HepG2 (cell line): Measurements from ENCODE around the gene TEAD3. TPM values are rescaled to one million over a fixed set of nuclear protein-coding genes. Genes with fewer than 3 reads are reported as not detected.

Experiments
- ATAC-seq: fragments of 200-7000 bp; cut with Tn5 transposase; 3 replicates; pipeline ENCODE4 v1.9.1; 2020; ENCODE audit warnings: mild to moderate bottlenecking, moderate library complexity
- BruUV-seq: library from RNA; stranded (reverse); fragments of 400-500 nt; replicated peaks from 2 replicates; lab custom pipeline; 2021; lab: Mats Ljungman, UMichigan
- CTCF ChIA-PET: fragments of 300-600 bp; formaldehyde crosslinking; extraction: SDS; loops from one replicate; lab custom pipeline; 2021; ENCODE audit warnings: low total read pairs, inconsistent platforms, low intra/inter-chr PET ratio; lab: Yijun Ruan, JAX
- POLR2A ChIA-PET: fragments of 350-600 bp; sonication (Branson Sonifier 250); formaldehyde crosslinking; loops from one replicate; lab custom pipeline; 2020; ENCODE audit warnings: antibody characterized with exemption, inconsistent platforms; lab: Yijun Ruan, JAX
- DNase-seq: peaks from one replicate; pipeline ENCODE4 v3.0.0-alpha.2; 2015; ENCODE audit warnings: low spot score
- FAIRE-seq: peaks from 3 replicates; lab custom pipeline; 2011; peaks lifted over from hg19 to GRCh38; lab: Jason Lieb, UNC
- H2AFZ ChIP-seq: one replicate; pipeline ENCODE4 v1.6.1; 2011; ENCODE audit warnings: low read length, inconsistent platforms
- H3K27ac ChIP-seq: fragments of 300-600 bp; 3 replicates; pipeline ENCODE4 v1.8.0; 2011; ENCODE audit warnings: mixed run types, mild to moderate bottlenecking, mixed read lengths, low read length, inconsistent platforms; ENCODE audit not compliant: insufficient read depth; ENCODE audit errors: extremely low read length
- H3K27me3 ChIP-seq, 2 experiments: fragments of 200-600 bp in 1 of 2; 2 replicates in 1 of 2; 3 replicates in 1 of 2; pipeline versions ENCODE4 v1.6.0 to v1.8.0; 2011; ENCODE audit warnings: low read length in 2 of 2, mild to moderate bottlenecking in 2 of 2, moderate library complexity in 2 of 2, inconsistent platforms in 1 of 2; ENCODE audit not compliant: insufficient read depth in 2 of 2, control insufficient read depth in 1 of 2
- H3K36me3 ChIP-seq, 2 experiments: fragments of 200-600 bp in 1 of 2; replicated peaks in 1 of 2; 2 replicates in 1 of 2; 3 replicates in 1 of 2; pipeline versions ENCODE4 v1.5.1 to v1.8.0; 2011; ENCODE audit warnings: low read length in 2 of 2, inconsistent platforms in 1 of 2; ENCODE audit not compliant: insufficient read depth in 2 of 2, control insufficient read depth in 1 of 2
- H3K4me1 ChIP-seq: 2 replicates; pipeline ENCODE4 v1.5.1; 2012; ENCODE audit warnings: low read length, inconsistent platforms; ENCODE audit not compliant: insufficient read depth
- H3K4me2 ChIP-seq: 2 replicates; pipeline ENCODE4 v1.6.0; 2011; ENCODE audit warnings: low read depth, low read length, inconsistent platforms
- H3K4me3 ChIP-seq, 3 experiments: fragments of 200-600 bp in 1 of 3; sonication (generic), shearing (Covaris generic) in 1 of 3; replicated peaks in 1 of 3; 2 replicates each; pipeline ENCODE4 v1.5.1; 2011 to 2016; ENCODE audit warnings: low read length in 3 of 3, inconsistent platforms in 2 of 3, low read depth in 2 of 3, mild to moderate bottlenecking in 2 of 3, control low read depth in 1 of 3, mixed read lengths in 1 of 3; ENCODE audit not compliant: insufficient read depth in 1 of 3
- H3K79me2 ChIP-seq: one replicate; pipeline ENCODE4 v1.6.1; 2011; ENCODE audit warnings: low read length, inconsistent platforms; ENCODE audit not compliant: insufficient read depth
- H3K9ac ChIP-seq: 2 replicates; pipeline ENCODE4 v1.6.0; 2011; ENCODE audit warnings: mild to moderate bottlenecking, low read depth, low read length, inconsistent platforms; ENCODE audit not compliant: insufficient read depth
- H3K9me3 ChIP-seq: 2 replicates; pipeline ENCODE4 v1.5.1; 2012; ENCODE audit warnings: mild to moderate bottlenecking, low read length
- H4K20me1 ChIP-seq: 2 replicates; pipeline ENCODE4 v1.6.0; 2011; ENCODE audit warnings: inconsistent platforms, mild to moderate bottlenecking, low read length, moderate library complexity; ENCODE audit not compliant: insufficient read depth
- GATAD2A ChIP-seq: IDR thresholded peaks from 2 replicates; pipeline ENCODE4 v1.6.1; 2016
- HDAC2 ChIP-seq: sonication (generic); formaldehyde crosslinking; IDR thresholded peaks from 2 replicates; pipeline ENCODE4 v1.4.0; 2020; ENCODE audit warnings: missing genetic modification reagents
- IRF2 ChIP-seq: IDR thresholded peaks from 2 replicates; pipeline ENCODE4 v1.6.1; 2018; ENCODE audit warnings: missing genetic modification reagents, missing compliant biosample characterization
- JARID2 ChIP-seq: sonication (generic); formaldehyde crosslinking; IDR thresholded peaks from 2 replicates; pipeline ENCODE4 v1.8.1; 2023; ENCODE audit warnings: missing genetic modification reagents, inconsistent platforms; ENCODE audit not compliant: insufficient replicate concordance
- MED1 ChIP-seq: sonication (generic); formaldehyde crosslinking; IDR thresholded peaks from 2 replicates; pipeline ENCODE4 v1.4.0; 2020; ENCODE audit warnings: missing genetic modification reagents
- MIXL1 ChIP-seq: IDR thresholded peaks from 2 replicates; pipeline ENCODE4 v1.6.1; 2016
- RXRB ChIP-seq: IDR thresholded peaks from 2 replicates; pipeline ENCODE4 v1.6.1; 2016; ENCODE audit warnings: borderline replicate concordance, missing genetic modification reagents, missing compliant biosample characterization
- SOX5 ChIP-seq: IDR thresholded peaks from 2 replicates; pipeline ENCODE4 v1.6.1; 2016; ENCODE audit warnings: borderline replicate concordance
- ZFP62 ChIP-seq: sonication (generic); formaldehyde crosslinking; IDR thresholded peaks from 2 replicates; pipeline ENCODE4 v1.4.0; 2020; ENCODE audit warnings: missing genetic modification reagents
- ZMYM2 ChIP-seq: sonication (generic); formaldehyde crosslinking; IDR thresholded peaks from 2 replicates; pipeline ENCODE4 v1.8.0; 2022; ENCODE audit warnings: mild to moderate bottlenecking, missing genetic modification reagents
- ZNF292 ChIP-seq: sonication (generic); formaldehyde crosslinking; IDR thresholded peaks from 2 replicates; pipeline ENCODE4 v1.8.1; 2022; ENCODE audit warnings: mild to moderate bottlenecking, low read depth, missing genetic modification reagents, borderline replicate concordance
- ZNF441 ChIP-seq: sonication (generic); formaldehyde crosslinking; IDR thresholded peaks from 2 replicates; pipeline ENCODE4 v1.7.0; 2021; ENCODE audit warnings: missing genetic modification reagents, borderline replicate concordance
- ZNF678 ChIP-seq: sonication (generic); formaldehyde crosslinking; IDR thresholded peaks from 2 replicates; pipeline ENCODE4 v1.4.0; 2020; ENCODE audit warnings: mild to moderate bottlenecking, missing genetic modification reagents
- WGBS: methylation state at CpG from one replicate; pipeline ENCODE4 v1.1.6; 2017; ENCODE audit warnings: low lambda C conversion rate; 5-methylcytosine and 5-hydroxymethylcytosine counted together
- in situ Hi-C: cut with HindIII; loops from 2 replicates; pipeline ENCODE4 v1.10.0; 2017; ENCODE audit warnings: low pct_unique_long_range_greater_than_20kb; ENCODE audit not compliant: extremely low pct_ligation_motif_present
- intact Hi-C: fragments of 100-400 bp; cut with micrococcal nuclease; formaldehyde crosslinking; loops from one replicate; pipeline ENCODE4 v1.10.0; 2022; ENCODE audit not compliant: unreplicated experiment
- polyA plus RNA-seq, 8 experiments: library from polyadenylated mRNA; depleted of rRNA in 3 of 8; stranded (reverse) in 7 of 8; unstranded in 1 of 8; fragments of >200 nt; fragmentation: Illumina TruSeq in 4 of 8; extraction: Trizol in 4 of 8; gene quantifications; 2 replicates each; pipeline versions ENCODE4 v1.2.1 to v1.2.3, GENCODE V29; 2011 to 2016; ENCODE audit warnings: low read depth in 4 of 8, missing spikeins in 1 of 8, mixed read lengths in 1 of 8; ENCODE audit not compliant: insufficient read depth in 1 of 8
- total RNA-seq, 5 experiments: library from RNA; depleted of rRNA; stranded (reverse); fragments of >200 nt; fragmentation: Illumina TruSeq; extraction: Trizol; gene quantifications; 2 replicates each; pipeline ENCODE4 v1.2.3, GENCODE V29; 2016; ENCODE audit warnings: low read depth in 1 of 5
- TF ChIP-seq, protein P1 (sequence below): sonication (generic); formaldehyde crosslinking; IDR thresholded peaks from 2 replicates; pipeline ENCODE4 v1.4.0; 2020; ENCODE audit warnings: missing genetic modification reagents
- TF ChIP-seq, protein P2 (sequence below): IDR thresholded peaks from 2 replicates; pipeline ENCODE4 v1.6.1; 2016; ENCODE audit warnings: low read depth
- TF ChIP-seq, protein P3 (sequence below): sonication (generic); formaldehyde crosslinking; IDR thresholded peaks from 2 replicates; pipeline ENCODE4 v1.4.0; 2020; ENCODE audit warnings: missing genetic modification reagents
- TF ChIP-seq, protein P4 (sequence below): sonication (generic); formaldehyde crosslinking; IDR thresholded peaks from 2 replicates; pipeline ENCODE4 v1.8.0; 2022; ENCODE audit warnings: missing genetic modification reagents, mild to moderate bottlenecking, inconsistent platforms, borderline replicate concordance

TEAD3 gene
- total and polyA plus RNA-seq, 2 of the 13 experiments (the other 11 are each of a cell fraction or from before 2014, with no cell fraction given), result 15.1 to 16.5 TPM

DNA sequence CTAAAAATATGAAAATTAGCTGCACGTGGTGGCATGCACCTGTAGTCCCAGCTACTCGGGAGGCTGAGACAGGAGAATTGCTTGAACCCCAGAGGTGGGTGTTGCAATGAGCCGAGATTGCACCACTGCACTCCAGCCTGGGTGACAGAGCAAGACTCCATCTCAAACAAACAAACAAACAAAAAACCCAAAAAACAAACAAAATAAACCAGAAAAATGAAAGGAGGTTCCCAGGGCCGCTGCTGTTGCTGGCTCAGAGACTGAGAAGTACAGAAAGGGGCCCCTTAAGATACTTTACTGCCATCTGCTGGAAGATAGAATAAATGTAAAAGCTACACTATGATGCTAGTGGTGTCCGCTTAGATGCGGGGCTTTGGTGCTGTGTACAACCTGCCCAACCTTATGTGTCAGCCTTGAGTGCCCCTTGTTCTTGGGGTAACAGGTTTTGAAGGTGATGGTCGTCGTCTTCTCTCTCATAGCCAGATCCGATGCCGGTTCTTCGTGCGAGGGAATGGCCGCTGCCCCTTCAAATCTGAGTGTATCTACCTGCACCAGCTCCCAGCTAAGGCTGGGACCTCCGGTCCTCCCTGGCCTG is 47.5 kb downstream of the TEAD3 start:
- WGBS, result 4% methylated on average over 14 of the region's 14 CpGs
- H3K4me1 ChIP-seq, result peaks cover 45% of the 10 kb centered on the region
- H3K9ac ChIP-seq, result no peak overlapping the region
- ATAC-seq (peak; percentile 76), DNase-seq (peak; percentile 80), FAIRE-seq (peak; percentile 85)
- no peaks in the 10 kb centered on the region for H3K9me3 ChIP-seq
- H3K4me2 ChIP-seq, result peak overlapping the region; percentile 2; the same call in 1 of the 2 replicates
- in situ Hi-C loops (no loop called here), intact Hi-C loops (loop anchor here (1.0 kb wide), 4 partner anchors 30 to 152 kb away; partner anchors contain the start of genes DEF6 and PPARD)
- no peak overlapping the region for H3K4me3 ChIP-seq
- no TSS peak for BruUV-seq
- H4K20me1 ChIP-seq, result no peaks in the 10 kb centered on the region
- no peak overlapping the region for H2AFZ ChIP-seq
- H3K36me3 ChIP-seq, result no peaks in the 10 kb centered on the region
- no peaks in the 10 kb centered on the region for H3K79me2 ChIP-seq
- POLR2A ChIA-PET, result interaction anchor here (0.7 to 1.7 kb wide), 9 partner anchors 19 to 152 kb away, joined by 3 to 19 read pairs (median 5); partner anchors contain the start of genes DEF6, PPARD and RPL10A
- peaks cover 7 to 25% of the 10 kb centered on the region in 2 experiments; a peak in 2 of 5 replicates for H3K27me3 ChIP-seq
- no peak overlapping the region for H3K27ac ChIP-seq
- CTCF ChIA-PET, result interaction anchor here (1.2 to 5.1 kb wide), 7 partner anchors 19 to 155 kb away, joined by 3 to 87 read pairs (median 7); partner anchors contain the start of genes DEF6, PPARD and RPL10A
- TF ChIP-seq MED1 (CRISPR knock-in tag) (0 out of 2 replicates have a peak, but pooled peaks have one; percentile 31), ZNF678 (CRISPR knock-in tag) (no peak), ZNF441 (CRISPR knock-in tag) (peak; percentile 64; the same call in 1 of the 2 replicates), RXRB (CRISPR knock-in tag) (peak; percentile 52), ZMYM2 (CRISPR knock-in tag) (0 out of 2 replicates have a peak, but pooled peaks have one; percentile 58), JARID2 (CRISPR knock-in tag) (no peak), SOX5 (CRISPR knock-in tag) (0 out of 2 replicates have a peak, but pooled peaks have one; percentile 11), ZNF292 (CRISPR knock-in tag) (no peak), GATAD2A (peak; percentile 42; the same call in 1 of the 2 replicates), ZFP62 (CRISPR knock-in tag) (no peak), MIXL1 (CRISPR knock-in tag) (peak; percentile 57; the same call in 1 of the 2 replicates), IRF2 (peak; percentile 41; the same call in 1 of the 2 replicates), HDAC2 (CRISPR knock-in tag) (0 out of 2 replicates have a peak, but pooled peaks have one; percentile 16)
- TF ChIP-seq, protein P1, sequence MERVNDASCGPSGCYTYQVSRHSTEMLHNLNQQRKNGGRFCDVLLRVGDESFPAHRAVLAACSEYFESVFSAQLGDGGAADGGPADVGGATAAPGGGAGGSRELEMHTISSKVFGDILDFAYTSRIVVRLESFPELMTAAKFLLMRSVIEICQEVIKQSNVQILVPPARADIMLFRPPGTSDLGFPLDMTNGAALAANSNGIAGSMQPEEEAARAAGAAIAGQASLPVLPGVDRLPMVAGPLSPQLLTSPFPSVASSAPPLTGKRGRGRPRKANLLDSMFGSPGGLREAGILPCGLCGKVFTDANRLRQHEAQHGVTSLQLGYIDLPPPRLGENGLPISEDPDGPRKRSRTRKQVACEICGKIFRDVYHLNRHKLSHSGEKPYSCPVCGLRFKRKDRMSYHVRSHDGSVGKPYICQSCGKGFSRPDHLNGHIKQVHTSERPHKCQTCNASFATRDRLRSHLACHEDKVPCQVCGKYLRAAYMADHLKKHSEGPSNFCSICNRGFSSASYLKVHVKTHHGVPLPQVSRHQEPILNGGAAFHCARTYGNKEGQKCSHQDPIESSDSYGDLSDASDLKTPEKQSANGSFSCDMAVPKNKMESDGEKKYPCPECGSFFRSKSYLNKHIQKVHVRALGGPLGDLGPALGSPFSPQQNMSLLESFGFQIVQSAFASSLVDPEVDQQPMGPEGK (CRISPR knock-in tag), result 0 out of 2 replicates have a peak, but pooled peaks have one; percentile 13
- TF ChIP-seq, protein P2, sequence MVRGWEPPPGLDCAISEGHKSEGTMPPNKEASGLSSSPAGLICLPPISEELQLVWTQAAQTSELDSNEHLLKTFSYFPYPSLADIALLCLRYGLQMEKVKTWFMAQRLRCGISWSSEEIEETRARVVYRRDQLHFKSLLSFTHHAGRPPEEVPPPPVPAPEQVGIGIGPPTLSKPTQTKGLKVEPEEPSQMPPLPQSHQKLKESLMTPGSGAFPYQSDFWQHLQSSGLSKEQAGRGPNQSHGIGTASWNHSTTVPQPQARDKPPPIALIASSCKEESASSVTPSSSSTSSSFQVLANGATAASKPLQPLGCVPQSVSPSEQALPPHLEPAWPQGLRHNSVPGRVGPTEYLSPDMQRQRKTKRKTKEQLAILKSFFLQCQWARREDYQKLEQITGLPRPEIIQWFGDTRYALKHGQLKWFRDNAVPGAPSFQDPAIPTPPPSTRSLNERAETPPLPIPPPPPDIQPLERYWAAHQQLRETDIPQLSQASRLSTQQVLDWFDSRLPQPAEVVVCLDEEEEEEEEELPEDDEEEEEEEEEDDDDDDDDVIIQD (CRISPR knock-in tag), result 0 out of 2 replicates have a peak, but pooled peaks have one; percentile 13
- TF ChIP-seq, protein P3, sequence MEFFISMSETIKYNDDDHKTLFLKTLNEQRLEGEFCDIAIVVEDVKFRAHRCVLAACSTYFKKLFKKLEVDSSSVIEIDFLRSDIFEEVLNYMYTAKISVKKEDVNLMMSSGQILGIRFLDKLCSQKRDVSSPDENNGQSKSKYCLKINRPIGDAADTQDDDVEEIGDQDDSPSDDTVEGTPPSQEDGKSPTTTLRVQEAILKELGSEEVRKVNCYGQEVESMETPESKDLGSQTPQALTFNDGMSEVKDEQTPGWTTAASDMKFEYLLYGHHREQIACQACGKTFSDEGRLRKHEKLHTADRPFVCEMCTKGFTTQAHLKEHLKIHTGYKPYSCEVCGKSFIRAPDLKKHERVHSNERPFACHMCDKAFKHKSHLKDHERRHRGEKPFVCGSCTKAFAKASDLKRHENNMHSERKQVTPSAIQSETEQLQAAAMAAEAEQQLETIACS (CRISPR knock-in tag), result no peak
- TF ChIP-seq, protein P4, sequence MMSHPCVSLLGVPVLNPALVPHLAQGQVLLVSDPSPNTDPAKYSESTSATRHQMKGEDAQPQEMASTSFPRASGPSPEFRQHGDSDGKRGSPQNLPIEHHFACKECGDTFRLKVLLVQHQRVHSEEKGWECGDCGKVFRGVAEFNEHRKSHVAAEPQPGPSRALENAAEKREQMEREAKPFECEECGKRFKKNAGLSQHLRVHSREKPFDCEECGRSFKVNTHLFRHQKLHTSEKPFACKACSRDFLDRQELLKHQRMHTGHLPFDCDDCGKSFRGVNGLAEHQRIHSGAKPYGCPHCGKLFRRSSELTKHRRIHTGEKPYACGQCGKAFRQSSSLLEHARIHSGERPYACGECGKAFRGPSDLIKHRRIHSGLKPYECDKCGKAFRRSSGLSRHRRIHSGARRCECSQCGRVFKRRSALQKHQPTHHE (CRISPR knock-in tag), result 0 out of 2 replicates have a peak, but pooled peaks have one; percentile 12
